Measurements from ENCODE around the gene NSUN2. TPM values are rescaled to one million over a fixed set of nuclear protein-coding genes. Genes with fewer than 3 reads are reported as not detected.

NSUN2 gene
- total and polyA plus RNA-seq, 10 donors: 42.4 to 77.8 (median 56.9) TPM

DNA sequence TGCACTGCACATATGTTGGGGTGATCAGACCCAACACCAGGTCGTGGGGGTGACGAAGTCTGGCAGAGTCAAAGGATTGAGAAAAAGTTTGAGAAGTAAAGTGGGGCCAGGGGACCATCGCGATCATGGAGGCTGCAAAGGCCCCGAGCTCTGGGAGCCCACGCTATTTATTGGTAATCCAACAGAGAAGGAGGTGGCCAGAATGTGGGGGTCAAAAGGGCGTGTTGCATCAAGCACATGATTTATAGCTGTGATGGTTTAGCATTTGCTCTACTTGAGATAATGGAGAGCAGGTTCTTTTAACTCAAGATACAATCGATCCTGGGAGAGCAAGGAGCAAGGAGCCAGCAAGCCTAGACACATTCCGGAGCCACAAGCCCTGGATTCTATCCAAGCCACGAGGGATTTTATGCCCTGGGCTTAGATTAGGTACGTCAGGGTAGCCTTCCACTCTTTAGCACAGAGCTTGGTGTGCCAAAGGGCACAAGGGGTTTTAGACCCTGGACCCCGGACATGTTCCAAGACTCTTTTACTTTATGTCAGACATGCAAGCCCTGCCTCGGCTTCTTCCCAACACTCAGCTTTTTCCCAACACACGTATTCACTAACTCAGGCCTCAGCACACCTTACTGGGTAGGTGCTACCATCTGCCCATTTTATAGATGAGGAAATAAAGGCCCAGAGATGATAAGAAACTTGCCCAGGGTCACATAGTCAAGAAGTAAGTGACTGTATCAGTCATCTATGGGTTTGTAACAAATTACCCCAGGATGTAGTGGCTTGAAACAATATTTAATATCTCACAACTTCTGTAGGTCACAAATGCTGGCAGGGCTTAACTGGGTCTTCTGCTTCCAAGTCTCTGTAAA, 39.5 kb downstream of the NSUN2 start:
- H3K27ac ChIP-seq: no peak overlapping the region
- TF ChIP-seq, protein P1, sequence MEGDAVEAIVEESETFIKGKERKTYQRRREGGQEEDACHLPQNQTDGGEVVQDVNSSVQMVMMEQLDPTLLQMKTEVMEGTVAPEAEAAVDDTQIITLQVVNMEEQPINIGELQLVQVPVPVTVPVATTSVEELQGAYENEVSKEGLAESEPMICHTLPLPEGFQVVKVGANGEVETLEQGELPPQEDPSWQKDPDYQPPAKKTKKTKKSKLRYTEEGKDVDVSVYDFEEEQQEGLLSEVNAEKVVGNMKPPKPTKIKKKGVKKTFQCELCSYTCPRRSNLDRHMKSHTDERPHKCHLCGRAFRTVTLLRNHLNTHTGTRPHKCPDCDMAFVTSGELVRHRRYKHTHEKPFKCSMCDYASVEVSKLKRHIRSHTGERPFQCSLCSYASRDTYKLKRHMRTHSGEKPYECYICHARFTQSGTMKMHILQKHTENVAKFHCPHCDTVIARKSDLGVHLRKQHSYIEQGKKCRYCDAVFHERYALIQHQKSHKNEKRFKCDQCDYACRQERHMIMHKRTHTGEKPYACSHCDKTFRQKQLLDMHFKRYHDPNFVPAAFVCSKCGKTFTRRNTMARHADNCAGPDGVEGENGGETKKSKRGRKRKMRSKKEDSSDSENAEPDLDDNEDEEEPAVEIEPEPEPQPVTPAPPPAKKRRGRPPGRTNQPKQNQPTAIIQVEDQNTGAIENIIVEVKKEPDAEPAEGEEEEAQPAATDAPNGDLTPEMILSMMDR (IDR thresholded peaks at IDR 0.05 in 8 of 11, conservative IDR thresholded peaks at IDR 0.05 in 3 of 11): no peak
- TF ChIP-seq POLR2A (IDR thresholded peaks at IDR 0.05): no peak
- no peak overlapping the region for H3K4me3 ChIP-seq
- WGBS, 5 donors: 78 to 91% (median 90%) methylated on average over 13 to 14 of the region's 14 CpGs
- H3K4me1 ChIP-seq: no peaks in the 10 kb centered on the region
- no peaks in the 10 kb centered on the region for H3K27me3 ChIP-seq (replicated peaks in 1 of 7)
- no peak for DNase-seq
- intact Hi-C loops (cut with DNase I; ENCODE audit: low total_unique reads): no loop called here
- H3K9me3 ChIP-seq: no peaks in the 10 kb centered on the region
- peaks cover 0 to 33% (median 23%) of the 10 kb centered on the region in 6 donors for H3K36me3 ChIP-seq

GRCh38 chr5:6592601-6593000, 40.2 kb downstream of the NSUN2 start:
- H3K9me3 ChIP-seq: no peaks in the 10 kb centered on the region
- no peaks in the 10 kb centered on the region for H3K27me3 ChIP-seq (replicated peaks in 1 of 7)
- H3K4me3 ChIP-seq: no peak overlapping the region
- intact Hi-C loops (cut with DNase I; ENCODE audit: low total_unique reads): no loop called here
- no peak for DNase-seq
- no peaks in the 10 kb centered on the region for H3K4me1 ChIP-seq
- no peak overlapping the region for H3K27ac ChIP-seq
- WGBS, 5 donors: 37 to 63% (median 57%) methylated on average over 3 of the region's 3 CpGs
- no peak for TF ChIP-seq POLR2A (IDR thresholded peaks at IDR 0.05)
- TF ChIP-seq POLR2AphosphoS5 (IDR thresholded peaks at IDR 0.05): no peak
- TF ChIP-seq, protein P1 (IDR thresholded peaks at IDR 0.05 in 8 of 11, conservative IDR thresholded peaks at IDR 0.05 in 3 of 11): no peak
- H3K36me3 ChIP-seq: peaks cover 0 to 25% (median 17%) of the 10 kb centered on the region in 6 donors

DNA sequence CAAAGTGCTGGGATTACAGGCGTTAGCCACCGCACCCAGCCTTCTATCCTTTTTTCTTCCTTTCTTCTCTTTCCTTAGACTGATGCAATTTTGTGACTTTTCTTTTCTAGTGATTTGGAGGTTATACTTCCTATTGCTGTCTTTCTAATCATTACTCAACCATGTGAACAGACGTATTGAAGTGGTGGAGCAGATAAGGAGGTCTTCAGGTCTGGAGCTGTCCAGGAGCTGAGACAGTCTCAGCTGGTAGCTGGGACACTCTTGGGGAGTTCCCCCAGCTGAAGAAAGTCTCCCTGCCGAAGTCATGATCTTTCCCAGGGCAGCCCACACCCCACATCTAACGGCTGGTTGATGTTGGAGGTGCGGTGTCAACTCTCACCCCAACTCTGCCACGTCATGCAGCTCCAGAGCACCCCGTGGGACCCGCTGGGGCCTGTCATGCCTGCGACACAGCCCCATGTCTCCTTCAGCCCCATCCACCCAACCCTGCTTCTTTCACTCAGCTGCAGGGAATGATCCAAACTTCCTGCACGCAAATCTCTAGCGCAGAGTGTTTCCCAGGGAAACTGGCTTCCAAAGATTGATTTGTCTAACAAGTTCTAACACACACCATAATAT, 41.1 kb downstream of the NSUN2 start:
- DNase-seq: no peak
- Histone ChIP-seq H3K27me3 (replicated peaks in 1 of 7) (no peaks in the 10 kb centered on the region), H3K4me1 (no peaks in the 10 kb centered on the region), H3K27ac (no peak overlapping the region), H3K4me3 (no peak overlapping the region), H3K36me3 (peaks cover 0 to 17% (median 9%) of the 10 kb centered on the region in 6 donors), H3K9me3 (no peaks in the 10 kb centered on the region)
- WGBS, 5 donors: 85 to 90% (median 89%) methylated on average over 12 of the region's 12 CpGs
- TF ChIP-seq, protein P1 (IDR thresholded peaks at IDR 0.05 in 8 of 11, conservative IDR thresholded peaks at IDR 0.05 in 3 of 11): no peak
- TF ChIP-seq POLR2AphosphoS5 (IDR thresholded peaks at IDR 0.05): no peak
- intact Hi-C loops (cut with DNase I; ENCODE audit: low total_unique reads): no loop called here

- no peak for TF ChIP-seq POLR2A (IDR thresholded peaks at IDR 0.05)
- TF ChIP-seq, protein P1 (IDR thresholded peaks at IDR 0.05 in 8 of 11, conservative IDR thresholded peaks at IDR 0.05 in 3 of 11): no peak
- no peak for TF ChIP-seq POLR2AphosphoS5 (IDR thresholded peaks at IDR 0.05)
- intact Hi-C loops (cut with DNase I; ENCODE audit: low total_unique reads): no loop called here
- 82 to 92% (median 85%) methylated on average over 2 of the region's 2 CpGs for WGBS, 5 donors
These were observed 42.3 kb downstream of the NSUN2 start for GRCh38 chr5:6590581-6590980.

More at GRCh38 chr5:6590581-6590980, 42.3 kb downstream of the NSUN2 start:
- Histone ChIP-seq H3K9me3 (no peaks in the 10 kb centered on the region), H3K36me3 (peaks cover 0 to 5% (median 0%) of the 10 kb centered on the region in 6 donors), H3K4me1 (no peaks in the 10 kb centered on the region), H3K27me3 (replicated peaks in 1 of 7) (peaks cover 0 to 10% (median 0%) of the 10 kb centered on the region in 7 donors), H3K27ac (no peak overlapping the region), H3K4me3 (no peak overlapping the region)
- no peak for DNase-seq
